Stimulated activated CD4-positive, alpha-beta T cell treated with anti-CD3 and anti-CD28 coated beads, Interleukin-15, amount 100 ng/mL, for 48 hours (primary cell): ENCODE measurements around the gene MBD3.
"Not testable (repeated sequence)": the region's sequence is repeated elsewhere in the genome, so short reads cannot be mapped to it uniquely, and the experiment has no call there.

Experiments
- DNase-seq, 2 donors: peaks; one replicate each; pipeline ENCODE4 v3.0.0-alpha.2; 2020; ENCODE audit warnings: low read depth in 2 of 2

Gene MBD3

GRCh38 chr19:1540365-1540925 lies 52.2 kb downstream of the MBD3 start:
- DNase-seq: no peak

GRCh38 chr19:1539749-1540148 lies 52.9 kb downstream of the MBD3 start:
- not testable (repeated sequence) for DNase-seq

- DNase-seq: no peak
Measured at GRCh38 chr19:1538978-1539377, 53.7 kb downstream of the MBD3 start.

- DNase-seq: not testable (repeated sequence)
Measured at GRCh38 chr19:1535699-1536098, 57.0 kb downstream of the MBD3 start.

- DNase-seq: no peak
Measured at GRCh38 chr19:1534972-1535371, 57.7 kb downstream of the MBD3 start.

GRCh38 chr19:1533510-1534150 lies 59.0 kb downstream of the MBD3 start:
- no peak for DNase-seq

- DNase-seq: no peak
Measured at GRCh38 chr19:1532003-1532402, 60.7 kb downstream of the MBD3 start.

GRCh38 chr19:1531587-1531986 lies 61.1 kb downstream of the MBD3 start:
- no peak for DNase-seq

GRCh38 chr19:1530856-1531255 lies 61.8 kb downstream of the MBD3 start:
- not testable (repeated sequence) for DNase-seq

- no peak for DNase-seq
Measured at GRCh38 chr19:1529430-1529816, 63.2 kb downstream of the MBD3 start.

GRCh38 chr19:1528596-1529429 lies 63.9 kb downstream of the MBD3 start:
- DNase-seq: no peak

- no peak for DNase-seq
Measured at GRCh38 chr19:1527650-1528309, 64.9 kb downstream of the MBD3 start.

GRCh38 chr19:1526979-1527649 lies 65.6 kb downstream of the MBD3 start:
- no peak for DNase-seq

- DNase-seq: no peak
Measured at GRCh38 chr19:1526066-1526778, 66.4 kb downstream of the MBD3 start.

- DNase-seq: no peak
Measured at GRCh38 chr19:1525343-1525742, 67.3 kb downstream of the MBD3 start.

GRCh38 chr19:1524972-1525325 lies 67.7 kb downstream of the MBD3 start:
- no peak for DNase-seq

GRCh38 chr19:1524287-1524971 lies 68.2 kb downstream of the MBD3 start:
- DNase-seq: no peak
